Measurements from ENCODE around the gene ADAMTS3. TPM values are rescaled to one million over a fixed set of nuclear protein-coding genes. Genes with fewer than 3 reads are reported as not detected.

The ADAMTS3 gene
- total RNA-seq, 4 donors from 2014 or later, result 3.8 to 5.3 (median 4.5) TPM

- no peak for DNase-seq
- Histone ChIP-seq H3K9me3 (no peaks in the 10 kb centered on the region), H3K4me3 (replicated peaks in 1 of 3) (no peak overlapping the region), H3K36me3 (no peaks in the 10 kb centered on the region), H3K4me1 (no peaks in the 10 kb centered on the region), H3K27ac (no peak overlapping the region), H3K27me3 (no peaks in the 10 kb centered on the region)
- TF ChIP-seq, protein P1, sequence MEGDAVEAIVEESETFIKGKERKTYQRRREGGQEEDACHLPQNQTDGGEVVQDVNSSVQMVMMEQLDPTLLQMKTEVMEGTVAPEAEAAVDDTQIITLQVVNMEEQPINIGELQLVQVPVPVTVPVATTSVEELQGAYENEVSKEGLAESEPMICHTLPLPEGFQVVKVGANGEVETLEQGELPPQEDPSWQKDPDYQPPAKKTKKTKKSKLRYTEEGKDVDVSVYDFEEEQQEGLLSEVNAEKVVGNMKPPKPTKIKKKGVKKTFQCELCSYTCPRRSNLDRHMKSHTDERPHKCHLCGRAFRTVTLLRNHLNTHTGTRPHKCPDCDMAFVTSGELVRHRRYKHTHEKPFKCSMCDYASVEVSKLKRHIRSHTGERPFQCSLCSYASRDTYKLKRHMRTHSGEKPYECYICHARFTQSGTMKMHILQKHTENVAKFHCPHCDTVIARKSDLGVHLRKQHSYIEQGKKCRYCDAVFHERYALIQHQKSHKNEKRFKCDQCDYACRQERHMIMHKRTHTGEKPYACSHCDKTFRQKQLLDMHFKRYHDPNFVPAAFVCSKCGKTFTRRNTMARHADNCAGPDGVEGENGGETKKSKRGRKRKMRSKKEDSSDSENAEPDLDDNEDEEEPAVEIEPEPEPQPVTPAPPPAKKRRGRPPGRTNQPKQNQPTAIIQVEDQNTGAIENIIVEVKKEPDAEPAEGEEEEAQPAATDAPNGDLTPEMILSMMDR (IDR thresholded peaks at IDR 0.05), result no peak
- TF ChIP-seq POLR2A (IDR thresholded peaks at IDR 0.05), result no peak
- intact Hi-C loops (cut with DNase I), result no loop called here
- WGBS, 2 donors, result 79 to 86% methylated on average over 1 of the region's 1 CpG
These were observed 228.1 kb downstream of the ADAMTS3 start for GRCh38 chr4:72340803-72341431.

DNA sequence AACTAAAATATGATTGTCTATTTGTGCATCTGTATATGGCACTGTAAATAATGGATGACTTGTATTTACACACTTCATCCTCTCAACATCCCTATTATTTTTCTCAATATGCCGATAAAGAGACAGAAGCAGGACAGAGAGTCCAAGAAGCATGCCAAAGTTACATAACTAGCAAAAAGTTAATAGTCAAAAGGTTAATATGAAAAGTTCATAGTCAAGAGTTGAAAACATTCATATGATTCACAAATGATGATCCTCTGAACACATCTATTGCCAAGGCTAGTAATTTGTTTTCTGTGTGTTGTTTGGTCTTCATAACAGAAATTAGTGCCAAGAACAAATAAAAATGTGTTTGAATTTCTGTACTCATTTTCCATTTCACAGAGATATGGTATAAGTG lies 231.0 kb downstream of the ADAMTS3 start:
- 87 to 92% methylated on average over 1 of the region's 1 CpG for WGBS, 2 donors
- H3K4me1 ChIP-seq, result no peaks in the 10 kb centered on the region
- no peak for TF ChIP-seq POLR2A (IDR thresholded peaks at IDR 0.05)
- no peak overlapping the region for H3K4me3 ChIP-seq (replicated peaks in 1 of 3)
- no peak for DNase-seq
- intact Hi-C loops (cut with DNase I), result no loop called here
- no peaks in the 10 kb centered on the region for H3K9me3 ChIP-seq
- no peak overlapping the region for H3K27ac ChIP-seq
- H3K27me3 ChIP-seq, result no peaks in the 10 kb centered on the region
- H3K36me3 ChIP-seq, result no peaks in the 10 kb centered on the region

- no peak for DNase-seq
- Histone ChIP-seq H3K36me3 (no peaks in the 10 kb centered on the region), H3K9me3 (no peaks in the 10 kb centered on the region), H3K4me3 (replicated peaks in 1 of 3) (no peak overlapping the region), H3K4me1 (no peaks in the 10 kb centered on the region), H3K27me3 (no peaks in the 10 kb centered on the region), H3K27ac (no peak overlapping the region)
- WGBS, 2 donors, result 95% methylated on average over 1 of the region's 1 CpG
- intact Hi-C loops (cut with DNase I), result no loop called here
- no peak for TF ChIP-seq POLR2A (IDR thresholded peaks at IDR 0.05)
- TF ChIP-seq, protein P1 (IDR thresholded peaks at IDR 0.05), result no peak
These were observed 238.6 kb downstream of the ADAMTS3 start for GRCh38 chr4:72330381-72330780.

- H3K9me3 ChIP-seq, result no peaks in the 10 kb centered on the region
- H3K4me3 ChIP-seq (replicated peaks in 1 of 3), result no peak overlapping the region
- no peak for DNase-seq
- no peak overlapping the region for H3K27ac ChIP-seq
- intact Hi-C loops (cut with DNase I), result loop anchor here (10.0 kb wide), 1 partner anchor 138 kb away; no protein-coding TSS in a partner anchor
- H3K27me3 ChIP-seq, result no peaks in the 10 kb centered on the region
- no peak for TF ChIP-seq POLR2A (IDR thresholded peaks at IDR 0.05)
- TF ChIP-seq, protein P1 (IDR thresholded peaks at IDR 0.05), result peak in 5 of 6 experiments; percentile 24 to 68 (median 62)
- H3K4me1 ChIP-seq, result no peaks in the 10 kb centered on the region
- 49 to 54% methylated on average over 2 of the region's 2 CpGs for WGBS, 2 donors
- H3K36me3 ChIP-seq, result no peaks in the 10 kb centered on the region
These were observed 242.1 kb downstream of the ADAMTS3 start for GRCh38 chr4:72326692-72327632.

DNA sequence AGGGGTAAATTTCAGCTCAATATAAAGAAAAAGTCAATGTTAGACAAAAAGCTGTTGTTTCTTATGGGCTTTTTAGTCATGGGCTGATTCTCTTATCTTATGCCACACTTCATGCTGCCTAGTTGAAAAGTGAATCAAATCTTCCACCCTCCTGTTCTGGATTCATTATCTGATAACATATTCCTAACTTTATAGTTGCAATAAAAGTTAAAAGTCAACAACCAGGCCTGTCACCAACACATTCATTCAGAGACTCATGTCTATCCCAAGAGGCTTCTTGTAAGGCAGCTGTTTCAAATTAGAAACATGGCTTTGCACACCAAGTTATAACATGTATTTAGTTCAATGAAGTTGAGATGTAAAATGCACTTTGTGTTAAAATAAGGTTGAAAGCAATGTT lies 243.8 kb downstream of the ADAMTS3 start:
- intact Hi-C loops (cut with DNase I), result loop anchor here (10.0 kb wide), 1 partner anchor 140 kb away; no protein-coding TSS in a partner anchor
- TF ChIP-seq, protein P1 (IDR thresholded peaks at IDR 0.05), result no peak
- no peak for TF ChIP-seq POLR2A (IDR thresholded peaks at IDR 0.05)
- Histone ChIP-seq H3K9me3 (no peaks in the 10 kb centered on the region), H3K27me3 (no peaks in the 10 kb centered on the region), H3K4me3 (replicated peaks in 1 of 3) (no peak overlapping the region), H3K36me3 (no peaks in the 10 kb centered on the region), H3K4me1 (no peaks in the 10 kb centered on the region), H3K27ac (no peak overlapping the region)
- DNase-seq, result no peak

All from thyroid gland (tissue), 4 donors.